ENCODE data around the gene SPATA32.
"Not testable (repeated sequence)": the region's sequence is repeated elsewhere in the genome, so short reads cannot be mapped to it uniquely, and the experiment has no call there.

Gene SPATA32, protein sequence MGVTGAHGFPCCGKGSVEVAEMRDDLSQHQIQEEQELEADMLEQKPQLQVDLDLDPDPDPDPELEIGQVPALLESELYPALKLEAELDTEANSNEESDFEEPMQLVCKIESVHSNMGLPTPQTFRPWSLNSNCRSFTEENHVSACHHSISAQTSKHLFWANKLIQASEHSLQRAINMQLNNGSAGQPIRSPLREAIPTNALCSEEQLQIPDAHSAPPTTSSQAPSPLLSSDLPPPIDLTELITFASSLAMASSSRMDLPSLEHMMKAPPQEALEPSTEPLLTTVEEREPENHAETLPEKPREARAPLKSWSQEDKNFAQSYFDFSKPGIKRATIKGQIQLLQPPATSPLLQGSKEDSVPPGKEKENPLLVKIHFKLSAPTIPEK

DNA sequence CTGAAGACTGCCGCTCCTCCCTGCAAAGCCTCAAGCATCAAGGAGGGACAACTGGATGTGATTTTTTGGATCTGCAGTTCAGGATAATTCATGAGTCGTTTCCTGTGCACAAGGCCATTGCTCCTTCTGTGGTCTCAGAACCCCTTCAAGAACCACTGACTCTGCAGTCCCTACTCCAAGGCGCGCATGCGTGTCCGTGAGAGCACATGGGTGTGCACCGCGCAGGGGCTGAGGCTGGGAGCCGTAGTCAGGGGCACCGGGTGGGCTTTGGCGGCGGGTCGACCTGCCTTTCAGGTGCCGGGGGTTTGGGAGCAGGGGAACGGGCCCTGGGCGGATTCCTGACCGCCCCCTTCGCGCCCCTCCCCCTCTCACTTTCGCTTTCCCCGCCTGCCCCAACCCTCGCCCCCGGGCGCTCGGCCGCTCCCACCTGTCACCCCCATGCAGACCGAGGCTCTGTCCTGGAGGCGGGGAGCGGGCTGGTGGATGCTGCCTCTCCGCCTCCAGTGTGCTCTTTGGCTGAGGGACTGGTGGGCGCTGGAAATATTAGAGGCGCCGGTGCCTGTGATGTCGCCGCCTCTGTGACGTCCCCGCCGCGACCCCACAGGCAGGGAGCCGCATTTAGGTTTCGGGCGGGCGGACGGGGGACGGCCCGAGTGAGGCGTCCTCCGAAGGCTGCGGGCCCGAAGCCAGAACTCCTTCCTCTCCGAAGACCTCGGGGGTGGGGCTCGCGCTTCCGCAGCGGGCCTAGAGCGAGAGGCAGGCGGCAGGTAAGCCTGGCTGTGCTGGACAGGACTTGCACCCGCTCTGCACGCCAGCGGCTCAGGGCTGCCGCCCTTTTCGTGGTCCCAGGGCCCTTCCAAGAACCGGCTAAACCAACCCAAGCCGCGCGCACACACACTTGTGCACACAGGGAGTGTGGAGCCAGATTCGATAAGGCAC is at the start of gene SPATA32:
Gene SPATA32, minus strand, starts transcription at position 518 of the 939 bp plus-strand sequence. Its CDS starts 78 bp downstream, at position 440.
- Mint-ChIP-seq H3K9me3 (no peaks in the 10 kb centered on the region), H3K4me1 (peaks cover 19% of the 10 kb centered on the region), H3K36me3 (peaks cover 3% of the 10 kb centered on the region), H3K27me3 (no peaks in the 10 kb centered on the region), H3K27ac (peak within 1 kb of the TSS; percentile 82), H3K4me3 (peak within 1 kb of the TSS; percentile 89)
- DNase-seq (ENCODE audit: low spot score in 2 of 2) (peak; percentile 31 to 43), ATAC-seq (ENCODE audit: low read depth) (peak; percentile 82)

DNA sequence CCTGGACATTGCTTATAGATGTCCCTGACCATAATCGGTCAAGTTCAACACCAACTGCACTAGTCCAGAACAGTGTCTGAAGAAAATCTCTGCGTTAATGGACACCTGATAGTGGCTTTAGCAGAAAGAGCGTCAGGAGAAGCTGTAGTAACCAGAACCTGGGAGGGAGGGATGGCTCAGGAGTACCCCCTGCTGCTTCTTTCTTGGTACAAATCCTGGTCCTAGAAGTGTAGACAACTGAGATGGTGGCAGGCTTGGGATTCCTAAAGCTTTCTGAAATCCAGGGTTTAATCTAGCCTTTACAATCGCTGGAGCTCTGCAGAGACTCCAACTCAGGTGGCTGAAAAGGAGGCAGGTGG is 49.5 kb upstream of the SPATA32 start:
- Mint-ChIP-seq H3K9me3 (no peaks in the 10 kb centered on the region), H3K27ac (peak overlapping the region; percentile 93), H3K4me1 (peaks cover 63% of the 10 kb centered on the region), H3K27me3 (no peaks in the 10 kb centered on the region), H3K36me3 (peaks cover 16% of the 10 kb centered on the region), H3K4me3 (peak overlapping the region; percentile 42)
- no peak for ATAC-seq (ENCODE audit: low read depth)
- DNase-seq (ENCODE audit: low spot score in 2 of 2): no peak

DNA sequence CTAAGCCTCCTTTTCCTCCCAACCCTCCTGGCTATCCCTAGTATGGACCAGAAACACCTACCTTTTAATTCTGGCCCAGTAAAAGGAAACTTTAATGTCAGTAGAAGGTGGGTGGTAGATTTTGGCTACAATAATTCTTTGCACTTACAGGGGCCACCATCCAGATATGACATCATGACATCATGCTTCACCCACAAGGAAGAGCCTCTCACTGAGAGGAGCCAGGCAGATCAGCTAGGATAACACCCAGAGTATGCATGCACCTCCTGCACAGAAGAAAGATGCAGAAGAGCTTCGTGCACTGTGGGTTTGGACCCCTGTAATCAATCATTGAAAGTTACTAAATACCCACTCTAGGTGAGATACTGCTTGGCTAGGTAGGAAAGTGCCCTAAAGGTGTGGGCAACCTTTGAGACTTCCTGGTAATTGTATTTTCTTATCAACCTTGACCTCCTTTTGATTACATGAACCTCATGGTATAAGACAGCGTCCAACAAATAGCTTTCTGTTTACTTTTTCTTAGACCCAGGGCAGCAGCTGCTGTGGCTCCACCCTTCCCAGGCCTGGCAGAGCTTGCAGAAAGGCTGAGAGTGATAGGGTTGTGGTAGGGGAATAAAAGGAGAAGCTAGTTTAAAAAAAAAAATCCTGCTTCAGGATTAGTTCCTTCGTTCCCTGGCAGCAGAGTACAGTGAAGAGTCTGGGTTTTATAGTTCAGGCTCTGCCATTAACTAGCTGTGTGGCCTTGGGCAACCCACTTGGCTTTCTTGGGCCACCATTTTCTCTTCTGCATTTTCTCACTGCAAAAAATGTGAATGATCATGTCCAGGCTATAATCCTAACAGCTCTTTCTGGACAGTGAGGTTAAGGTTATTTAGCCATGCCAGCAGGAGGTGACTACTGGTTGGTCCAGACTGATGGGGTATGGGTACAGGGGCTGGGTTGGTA is 48.8 kb upstream of the SPATA32 start:
- Mint-ChIP-seq H3K27ac (peak overlapping the region; percentile 93), H3K36me3 (peaks cover 16% of the 10 kb centered on the region), H3K27me3 (no peaks in the 10 kb centered on the region), H3K4me1 (peaks cover 62% of the 10 kb centered on the region), H3K4me3 (peak overlapping the region; percentile 62), H3K9me3 (no peaks in the 10 kb centered on the region)
- ATAC-seq (ENCODE audit: low read depth) (no peak), DNase-seq (ENCODE audit: low spot score in 2 of 2) (no peak)

DNA sequence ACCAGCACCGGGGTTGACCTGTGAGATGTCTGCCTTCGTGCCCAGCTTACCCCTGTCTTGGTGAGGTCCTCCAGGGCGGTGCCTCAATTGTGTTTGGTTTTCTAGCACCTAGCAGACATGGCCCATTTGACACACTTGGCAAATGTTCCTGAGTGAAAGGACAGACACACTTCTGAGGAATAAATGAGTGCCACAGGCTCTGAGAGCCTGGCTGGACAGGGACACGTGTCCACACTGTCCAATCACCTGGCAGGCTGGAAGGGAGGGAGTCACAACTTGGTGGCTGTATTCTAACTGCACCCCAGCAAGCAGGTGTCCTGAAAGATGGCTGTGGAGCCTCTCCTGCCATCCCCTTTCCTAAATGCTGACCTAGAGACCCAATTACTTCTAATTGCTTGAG is 47.5 kb upstream of the SPATA32 start:
- Mint-ChIP-seq H3K27ac (no peak overlapping the region), H3K4me3 (peak overlapping the region; percentile 50), H3K36me3 (peaks cover 17% of the 10 kb centered on the region), H3K27me3 (no peaks in the 10 kb centered on the region), H3K9me3 (no peaks in the 10 kb centered on the region), H3K4me1 (peaks cover 57% of the 10 kb centered on the region)
- DNase-seq (ENCODE audit: low spot score in 2 of 2) (no peak), ATAC-seq (ENCODE audit: low read depth) (no peak)

DNA sequence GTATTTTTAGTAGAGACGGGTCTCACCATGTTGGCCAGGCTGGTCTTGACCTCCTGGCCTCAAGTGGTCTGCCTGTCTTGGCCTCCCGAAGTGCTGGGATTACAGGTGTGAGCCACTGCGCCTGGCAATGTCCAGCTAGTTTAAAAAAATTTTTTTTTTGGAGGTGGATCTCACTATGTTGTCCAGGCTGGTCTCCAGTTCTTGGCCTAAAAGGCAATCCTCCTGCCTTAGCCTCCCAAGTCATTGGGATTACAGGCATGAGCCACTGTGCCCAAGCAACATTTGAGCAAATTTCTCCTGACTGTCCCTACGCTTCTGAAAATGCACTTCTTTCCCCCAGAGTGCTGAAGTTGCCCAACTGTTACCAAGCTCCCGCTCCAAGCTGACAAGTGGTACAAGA is 46.9 kb upstream of the SPATA32 start:
- DNase-seq (ENCODE audit: low spot score in 2 of 2) (no peak), ATAC-seq (ENCODE audit: low read depth) (no peak)
- Mint-ChIP-seq H3K36me3 (peaks cover 17% of the 10 kb centered on the region), H3K27me3 (no peaks in the 10 kb centered on the region), H3K4me1 (peaks cover 56% of the 10 kb centered on the region), H3K4me3 (peak overlapping the region; percentile 50), H3K27ac (no peak overlapping the region), H3K9me3 (no peaks in the 10 kb centered on the region)

DNA sequence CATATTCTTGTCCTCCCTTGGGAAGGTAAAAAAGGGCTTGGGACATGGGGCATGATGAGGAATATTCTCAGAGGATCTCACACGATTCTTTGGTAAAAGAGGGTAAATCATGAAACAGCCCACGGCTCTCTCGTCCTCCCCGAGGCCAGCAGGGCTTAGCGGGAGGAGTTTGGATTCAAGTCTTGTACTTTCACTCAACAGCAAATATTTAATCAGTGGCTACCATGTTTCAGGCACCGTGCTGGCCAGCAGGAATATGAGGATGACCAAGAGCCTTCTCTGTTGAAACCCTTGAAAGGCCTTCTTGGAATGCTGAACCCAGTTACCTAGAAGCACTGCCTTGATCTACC is 46.1 kb upstream of the SPATA32 start:
- H3K27ac Mint-ChIP-seq: peak overlapping the region; percentile 98
- no peaks in the 10 kb centered on the region for H3K27me3 Mint-ChIP-seq
- peaks cover 17% of the 10 kb centered on the region for H3K36me3 Mint-ChIP-seq
- peak overlapping the region; percentile 77 for H3K4me3 Mint-ChIP-seq
- DNase-seq (ENCODE audit: low spot score in 2 of 2) (no peak), ATAC-seq (ENCODE audit: low read depth) (no peak)
- H3K4me1 Mint-ChIP-seq: peaks cover 53% of the 10 kb centered on the region
- no peaks in the 10 kb centered on the region for H3K9me3 Mint-ChIP-seq

DNA sequence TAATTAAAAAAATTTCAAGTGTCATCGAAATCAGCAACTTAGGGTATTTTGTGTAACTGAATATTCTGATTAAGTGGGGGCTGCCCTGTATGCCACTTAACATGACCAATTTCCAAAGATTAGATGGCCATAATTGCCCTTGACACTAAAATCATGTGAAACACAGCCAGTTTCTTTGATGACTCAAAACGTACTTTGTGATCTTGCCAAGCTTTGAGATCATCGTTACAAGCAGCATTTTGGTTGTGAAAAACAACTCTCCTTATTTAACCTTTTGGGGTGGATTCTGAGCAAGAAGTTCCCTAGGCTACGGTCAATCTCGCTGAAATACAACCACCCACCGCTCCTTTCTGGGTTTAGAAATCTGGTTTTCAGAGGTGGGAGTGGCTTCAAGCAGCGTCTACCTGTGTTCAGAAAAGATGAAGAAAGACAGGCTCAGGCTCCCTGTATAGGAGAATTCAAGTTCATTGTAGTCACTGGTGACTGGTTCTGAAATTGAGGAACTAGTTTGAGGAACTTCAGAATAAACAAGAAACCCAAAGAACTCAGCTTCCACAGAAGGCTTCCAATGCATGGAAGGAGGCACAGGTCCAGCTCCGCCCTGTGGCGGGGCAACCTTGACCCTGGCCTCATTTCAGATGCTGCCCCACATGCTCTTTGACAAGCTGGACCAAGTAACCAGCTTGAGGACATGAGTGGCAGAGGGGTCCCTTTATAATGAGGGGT is 45.6 kb upstream of the SPATA32 start:
- Mint-ChIP-seq H3K36me3 (peaks cover 17% of the 10 kb centered on the region), H3K27me3 (no peaks in the 10 kb centered on the region)

DNA sequence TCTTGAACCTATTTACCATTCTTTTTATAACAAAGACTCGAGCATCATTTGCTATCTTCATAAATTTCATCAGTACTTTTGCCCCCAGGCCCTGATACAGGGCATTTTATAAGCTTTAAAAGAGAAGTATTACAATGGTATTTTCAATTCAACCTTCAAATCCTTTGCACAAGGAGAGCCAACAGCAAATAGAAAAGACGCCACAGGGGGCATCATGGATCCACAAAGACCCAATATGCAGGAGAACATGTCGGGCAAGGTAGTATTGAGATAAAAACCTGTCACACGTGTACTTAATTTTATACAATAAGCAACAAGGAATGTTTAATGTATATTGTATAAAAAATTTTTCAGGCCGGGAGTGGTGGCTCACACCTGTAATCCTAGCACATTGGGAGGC is 44.7 kb upstream of the SPATA32 start:
- Mint-ChIP-seq H3K4me1 (peaks cover 53% of the 10 kb centered on the region), H3K4me3 (no peak overlapping the region), H3K27ac (peak overlapping the region; percentile 69), H3K36me3 (peaks cover 17% of the 10 kb centered on the region), H3K9me3 (no peaks in the 10 kb centered on the region), H3K27me3 (no peaks in the 10 kb centered on the region)
- DNase-seq (ENCODE audit: low spot score in 2 of 2) (no peak), ATAC-seq (ENCODE audit: low read depth) (no peak)

More for the DNA sequence above, 45.6 kb upstream of the SPATA32 start:
- Mint-ChIP-seq H3K4me3 (peak overlapping the region; percentile 77), H3K4me1 (peaks cover 56% of the 10 kb centered on the region), H3K27ac (peak overlapping the region; percentile 98), H3K9me3 (no peaks in the 10 kb centered on the region)
- peak in 1 of 2 donors; percentile 56 for DNase-seq (ENCODE audit: low spot score in 2 of 2)
- peak; percentile 80 for ATAC-seq (ENCODE audit: low read depth)

DNA sequence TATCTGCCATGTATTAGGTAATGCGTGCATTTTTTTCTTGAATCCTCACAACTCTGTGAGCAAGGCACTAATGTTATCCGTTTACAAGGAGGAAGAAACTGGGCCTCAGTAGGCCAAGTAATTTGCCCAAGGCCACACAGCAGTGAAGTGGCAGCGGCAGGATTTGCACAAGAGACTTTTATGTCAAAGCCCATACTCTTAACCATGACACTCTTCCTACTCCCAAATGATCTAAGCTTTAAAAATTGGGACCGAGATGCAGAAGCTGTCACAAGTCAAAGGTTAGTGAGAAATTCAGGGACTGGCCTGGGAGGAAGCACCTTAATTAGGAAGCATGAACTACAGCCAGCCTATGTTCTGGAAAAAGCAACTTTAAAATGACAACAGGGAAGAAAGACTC is 44.2 kb upstream of the SPATA32 start:
- H3K9me3 Mint-ChIP-seq: no peaks in the 10 kb centered on the region
- no peaks in the 10 kb centered on the region for H3K27me3 Mint-ChIP-seq
- ATAC-seq (ENCODE audit: low read depth) (no peak), DNase-seq (ENCODE audit: low spot score in 2 of 2) (no peak)
- H3K4me3 Mint-ChIP-seq: no peak overlapping the region
- H3K36me3 Mint-ChIP-seq: peaks cover 17% of the 10 kb centered on the region
- H3K27ac Mint-ChIP-seq: peak overlapping the region; percentile 69
- peaks cover 50% of the 10 kb centered on the region for H3K4me1 Mint-ChIP-seq

DNA sequence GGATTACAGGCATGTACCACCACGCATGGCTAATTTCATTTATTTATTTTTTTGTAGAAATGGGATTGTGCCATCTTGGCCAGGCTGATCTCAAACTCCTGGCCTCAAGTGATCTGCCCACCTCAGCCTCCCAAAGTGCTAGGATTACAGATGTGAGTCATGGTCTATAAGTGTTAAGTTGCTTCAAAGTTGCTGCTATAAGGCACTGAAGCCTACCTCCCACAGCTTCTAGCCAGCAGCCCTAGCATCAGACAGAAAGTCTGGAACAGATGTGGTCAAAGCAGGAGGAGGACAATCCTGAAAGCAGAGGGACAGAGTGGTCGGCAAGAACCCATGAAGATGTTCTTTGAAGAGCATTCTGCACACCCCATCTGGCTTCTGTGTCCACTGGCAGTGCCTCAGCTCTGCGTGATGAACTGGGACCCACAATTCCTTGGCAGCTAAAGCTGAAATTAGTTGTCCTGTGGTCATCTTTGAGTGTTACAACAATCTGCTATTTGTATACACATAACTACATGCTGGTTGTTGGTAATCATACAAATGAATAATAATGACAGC is 43.7 kb upstream of the SPATA32 start:
- peak overlapping the region; percentile 69 for H3K27ac Mint-ChIP-seq
- no peaks in the 10 kb centered on the region for H3K27me3 Mint-ChIP-seq
- H3K4me1 Mint-ChIP-seq: peaks cover 46% of the 10 kb centered on the region
- DNase-seq (ENCODE audit: low spot score in 2 of 2) (no peak), ATAC-seq (ENCODE audit: low read depth) (no peak)
- H3K9me3 Mint-ChIP-seq: no peaks in the 10 kb centered on the region
- H3K36me3 Mint-ChIP-seq: peaks cover 17% of the 10 kb centered on the region
- H3K4me3 Mint-ChIP-seq: no peak overlapping the region

DNA sequence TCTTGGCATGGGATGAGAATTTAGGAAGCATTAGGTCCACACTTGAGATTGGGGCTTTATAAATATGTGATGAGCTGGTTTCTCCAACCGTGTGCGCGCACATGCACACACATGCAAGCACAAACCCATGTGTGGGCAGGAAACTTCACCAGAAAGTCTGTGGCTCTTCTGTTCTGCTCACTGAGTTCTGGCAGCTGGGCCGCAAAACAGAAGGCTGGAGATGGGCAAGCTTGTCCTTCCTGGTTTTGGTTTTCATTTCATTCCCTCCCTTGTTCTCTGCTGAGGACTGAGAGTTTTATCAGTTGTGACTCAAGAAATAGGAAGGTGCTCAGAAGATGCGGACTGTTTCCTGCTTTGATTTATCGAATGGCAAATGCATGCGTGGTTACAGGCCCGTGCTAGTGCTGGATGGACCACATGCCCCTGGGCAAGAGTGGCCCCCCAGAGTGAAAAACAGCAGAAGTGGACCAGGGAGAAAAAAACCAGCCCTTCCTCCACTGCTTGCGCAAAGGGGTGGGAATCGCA is 40.8 kb upstream of the SPATA32 start:
- Mint-ChIP-seq H3K27me3 (no peaks in the 10 kb centered on the region), H3K4me1 (peaks cover 50% of the 10 kb centered on the region), H3K4me3 (peak overlapping the region; percentile 75), H3K27ac (peak overlapping the region; percentile 90), H3K36me3 (peaks cover 12% of the 10 kb centered on the region), H3K9me3 (no peaks in the 10 kb centered on the region)
- ATAC-seq (ENCODE audit: low read depth) (peak; percentile 69), DNase-seq (ENCODE audit: low spot score in 2 of 2) (peak in 1 of 2 donors; percentile 44)

DNA sequence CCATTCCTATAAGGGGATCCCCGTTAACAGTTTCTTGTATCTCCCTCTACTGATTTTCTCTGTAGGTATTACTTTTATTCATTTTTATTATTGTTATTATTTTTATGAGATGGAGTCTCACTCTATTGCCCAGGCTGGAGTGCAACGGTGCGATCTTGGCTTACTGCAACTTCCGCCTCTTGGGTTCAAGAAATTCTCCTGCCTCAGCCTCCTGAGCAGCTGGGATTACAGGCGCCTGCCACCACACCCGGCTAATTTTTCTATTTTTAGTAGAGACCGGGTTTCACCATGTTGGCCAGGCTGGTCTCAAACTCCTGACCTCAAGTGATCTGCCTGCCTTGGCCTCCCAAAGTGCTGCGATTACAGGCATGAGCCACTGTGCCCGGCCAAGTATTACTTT is 40.3 kb upstream of the SPATA32 start:
- DNase-seq (ENCODE audit: low spot score in 2 of 2); H3K9me3 Mint-ChIP-seq; H3K36me3 Mint-ChIP-seq; H3K27me3 Mint-ChIP-seq; ATAC-seq (ENCODE audit: low read depth): not testable (repeated sequence)
- peak overlapping the region; percentile 75 for H3K4me3 Mint-ChIP-seq
- peaks cover 45% of the 10 kb centered on the region for H3K4me1 Mint-ChIP-seq
- H3K27ac Mint-ChIP-seq: peak overlapping the region; percentile 90

Data from memory B cell (primary cell).